Activated naive CD8-positive, alpha-beta T cell treated with anti-CD3 and anti-CD28 coated beads for 36 hours (primary cell): ENCODE measurements around the gene THSD4. TPM values are rescaled to one million over a fixed set of nuclear protein-coding genes. Genes with fewer than 3 reads are reported as not detected.

ENCODE experiments used
- DNase-seq: peaks from one replicate; pipeline ENCODE4 v3.0.0; 2021
- H3K27ac Mint-ChIP-seq: one replicate; pipeline ENCODE4 v1.8.0; 2022; ENCODE audit warnings: mild to moderate bottlenecking, moderate library complexity, mixed read lengths
- H3K27me3 Mint-ChIP-seq: one replicate; pipeline ENCODE4 v1.8.0; 2022; ENCODE audit warnings: mild to moderate bottlenecking, mixed read lengths
- H3K36me3 Mint-ChIP-seq: one replicate; pipeline ENCODE4 v1.8.0; 2021; ENCODE audit warnings: mild to moderate bottlenecking, mixed read lengths
- H3K4me1 Mint-ChIP-seq: one replicate; pipeline ENCODE4 v1.8.0; 2021; ENCODE audit warnings: mixed read lengths
- H3K4me3 Mint-ChIP-seq: one replicate; pipeline ENCODE4 v1.8.0; 2022; ENCODE audit warnings: mild to moderate bottlenecking, moderate library complexity, mixed read lengths
- H3K9me3 Mint-ChIP-seq: one replicate; pipeline ENCODE4 v1.8.0; 2022; ENCODE audit warnings: mixed read lengths
- total RNA-seq, 2 experiments: library from RNA; stranded (reverse); gene quantifications; one replicate each; pipeline ENCODE4 v1.2.3, GENCODE V29; 2021

The THSD4 gene
- total RNA-seq, 2 experiments from 2014 or later: not detected

GRCh38 chr15:71815301-71815700, 700.0 kb downstream of the THSD4 start:
- H3K27me3 Mint-ChIP-seq: no peaks in the 10 kb centered on the region

GRCh38 chr15:71817351-71817750, 702.1 kb downstream of the THSD4 start:
- H3K4me1 Mint-ChIP-seq: no peaks in the 10 kb centered on the region
- H3K27ac Mint-ChIP-seq: no peak overlapping the region
- peaks cover 12% of the 10 kb centered on the region for H3K36me3 Mint-ChIP-seq
- no peak for DNase-seq
- H3K9me3 Mint-ChIP-seq: peaks cover 27% of the 10 kb centered on the region
- no peaks in the 10 kb centered on the region for H3K27me3 Mint-ChIP-seq
- no peak overlapping the region for H3K4me3 Mint-ChIP-seq

More at GRCh38 chr15:71815301-71815700, 700.0 kb downstream of the THSD4 start:
- Mint-ChIP-seq H3K36me3 (no peaks in the 10 kb centered on the region), H3K4me3 (no peak overlapping the region), H3K9me3 (peaks cover 14% of the 10 kb centered on the region), H3K27ac (no peak overlapping the region), H3K4me1 (no peaks in the 10 kb centered on the region)
- DNase-seq: no peak

- Mint-ChIP-seq H3K27ac (no peak overlapping the region), H3K27me3 (no peaks in the 10 kb centered on the region), H3K9me3 (peaks cover 37% of the 10 kb centered on the region), H3K36me3 (peaks cover 34% of the 10 kb centered on the region), H3K4me1 (no peaks in the 10 kb centered on the region), H3K4me3 (no peak overlapping the region)
- no peak for DNase-seq
These were observed 704.9 kb downstream of the THSD4 start for GRCh38 chr15:71820127-71820526.

- no peak overlapping the region for H3K4me3 Mint-ChIP-seq
- peaks cover 48% of the 10 kb centered on the region for H3K36me3 Mint-ChIP-seq
- no peaks in the 10 kb centered on the region for H3K27me3 Mint-ChIP-seq
- H3K27ac Mint-ChIP-seq: no peak overlapping the region
- H3K9me3 Mint-ChIP-seq: peaks cover 39% of the 10 kb centered on the region
- DNase-seq: no peak
- H3K4me1 Mint-ChIP-seq: no peaks in the 10 kb centered on the region
These were observed 706.4 kb downstream of the THSD4 start for GRCh38 chr15:71821547-71822129.

- peaks cover 62% of the 10 kb centered on the region for H3K36me3 Mint-ChIP-seq
- H3K27me3 Mint-ChIP-seq: no peaks in the 10 kb centered on the region
- no peak for DNase-seq
- H3K9me3 Mint-ChIP-seq: peaks cover 36% of the 10 kb centered on the region
- H3K4me1 Mint-ChIP-seq: no peaks in the 10 kb centered on the region
- no peak overlapping the region for H3K27ac Mint-ChIP-seq
- H3K4me3 Mint-ChIP-seq: no peak overlapping the region
These were observed 707.8 kb downstream of the THSD4 start for GRCh38 chr15:71822890-71823630.

GRCh38 chr15:71823801-71824200, 708.5 kb downstream of the THSD4 start:
- Mint-ChIP-seq H3K36me3 (peaks cover 70% of the 10 kb centered on the region), H3K27me3 (no peaks in the 10 kb centered on the region), H3K4me1 (no peaks in the 10 kb centered on the region), H3K27ac (no peak overlapping the region), H3K9me3 (peaks cover 33% of the 10 kb centered on the region), H3K4me3 (no peak overlapping the region)
- no peak for DNase-seq

GRCh38 chr15:71825021-71825730, 709.9 kb downstream of the THSD4 start:
- no peaks in the 10 kb centered on the region for H3K4me1 Mint-ChIP-seq
- no peak overlapping the region for H3K4me3 Mint-ChIP-seq
- DNase-seq: no peak
- no peaks in the 10 kb centered on the region for H3K27me3 Mint-ChIP-seq
- peaks cover 26% of the 10 kb centered on the region for H3K9me3 Mint-ChIP-seq
- H3K36me3 Mint-ChIP-seq: peaks cover 80% of the 10 kb centered on the region
- no peak overlapping the region for H3K27ac Mint-ChIP-seq

- H3K4me1 Mint-ChIP-seq: no peaks in the 10 kb centered on the region
- H3K27ac Mint-ChIP-seq: no peak overlapping the region
- no peak overlapping the region for H3K4me3 Mint-ChIP-seq
- H3K36me3 Mint-ChIP-seq: peaks cover 78% of the 10 kb centered on the region
- H3K9me3 Mint-ChIP-seq: peaks cover 20% of the 10 kb centered on the region
- no peaks in the 10 kb centered on the region for H3K27me3 Mint-ChIP-seq
- no peak for DNase-seq
These were observed 710.9 kb downstream of the THSD4 start for GRCh38 chr15:71826196-71826595.

- Mint-ChIP-seq H3K36me3 (peaks cover 43% of the 10 kb centered on the region), H3K27ac (no peak overlapping the region), H3K27me3 (no peaks in the 10 kb centered on the region), H3K4me1 (no peaks in the 10 kb centered on the region), H3K4me3 (no peak overlapping the region), H3K9me3 (no peaks in the 10 kb centered on the region)
- no peak for DNase-seq
These were observed 715.7 kb downstream of the THSD4 start for GRCh38 chr15:71830981-71831380.

Other genes starting within 250 kb of the THSD4 start
- gene THAP10, start 223.0 kb upstream of the THSD4 start, total RNA-seq: under 1 TPM; 0.22 to 0.43 TPM
- gene LRRC49, start 222.6 kb upstream of the THSD4 start, total RNA-seq: 1 to 10 TPM in 1 of 2 experiments, under 1 TPM in 1; 0.50 to 1.6 TPM